ENCODE measurements around the gene SLC38A1. TPM values are rescaled to one million over a fixed set of nuclear protein-coding genes. Genes with fewer than 3 reads are reported as not detected.

SLC38A1 gene
- total and polyA plus RNA-seq, 10 donors = 26.9 to 142 (median 92.6) TPM

GRCh38 chr12:46303039-46303666, 34.3 kb upstream of the SLC38A1 start:
- Histone ChIP-seq H3K4me1 (peaks cover 7 to 30% (median 15%) of the 10 kb centered on the region in 6 donors), H3K4me3 (no peak overlapping the region), H3K27ac (no peak overlapping the region), H3K27me3 (replicated peaks in 1 of 7) (no peaks in the 10 kb centered on the region), H3K9me3 (peaks cover 0 to 24% (median 14%) of the 10 kb centered on the region in 8 donors), H3K36me3 (no peaks in the 10 kb centered on the region)
- WGBS, 5 donors = 80 to 97% (median 94%) methylated on average over 5 of the region's 5 CpGs
- intact Hi-C loops (cut with DNase I; ENCODE audit: low total_unique reads) = loop anchor here (10.0 kb wide), 2 partner anchors 148 to 178 kb away; no protein-coding TSS in a partner anchor
- no peak for DNase-seq
- TF ChIP-seq POLR2AphosphoS5 (IDR thresholded peaks at IDR 0.05) (no peak), CTCF (IDR thresholded peaks at IDR 0.05 in 8 of 11, conservative IDR thresholded peaks at IDR 0.05 in 3 of 11) (peak; percentile 34 to 82 (median 67))

GRCh38 chr12:46300910-46301309, 32.1 kb upstream of the SLC38A1 start:
- Histone ChIP-seq H3K27ac (no peak overlapping the region), H3K27me3 (replicated peaks in 1 of 7) (no peaks in the 10 kb centered on the region), H3K4me3 (no peak overlapping the region), H3K9me3 (peaks cover 0 to 9% (median 1%) of the 10 kb centered on the region in 8 donors), H3K36me3 (no peaks in the 10 kb centered on the region), H3K4me1 (peaks cover 7 to 30% (median 15%) of the 10 kb centered on the region in 6 donors)
- TF ChIP-seq POLR2A (IDR thresholded peaks at IDR 0.05) (no peak), POLR2AphosphoS5 (IDR thresholded peaks at IDR 0.05) (peak in 1 of 3 donors; percentile 71)
- DNase-seq = no peak
- WGBS, 5 donors = 18 to 37% (median 21%) methylated on average over 3 of the region's 3 CpGs
- intact Hi-C loops (cut with DNase I; ENCODE audit: low total_unique reads) = loop anchor here (10.0 kb wide), 2 partner anchors 146 to 176 kb away; no protein-coding TSS in a partner anchor

- TF ChIP-seq POLR2A (IDR thresholded peaks at IDR 0.05) (no peak), CTCF (IDR thresholded peaks at IDR 0.05 in 8 of 11, conservative IDR thresholded peaks at IDR 0.05 in 3 of 11) (no peak), POLR2AphosphoS5 (IDR thresholded peaks at IDR 0.05) (no peak)
- Histone ChIP-seq H3K4me1 (peaks cover 7 to 30% (median 15%) of the 10 kb centered on the region in 6 donors), H3K36me3 (no peaks in the 10 kb centered on the region), H3K27me3 (replicated peaks in 1 of 7) (no peaks in the 10 kb centered on the region), H3K27ac (no peak overlapping the region), H3K9me3 (no peaks in the 10 kb centered on the region), H3K4me3 (no peak overlapping the region)
- intact Hi-C loops (cut with DNase I; ENCODE audit: low total_unique reads) = loop anchor here (10.0 kb wide), 2 partner anchors 145 to 175 kb away; no protein-coding TSS in a partner anchor
- no peak for DNase-seq
These were observed 31.0 kb upstream of the SLC38A1 start for GRCh38 chr12:46299851-46300250.

GRCh38 chr12:46298261-46298660, 29.4 kb upstream of the SLC38A1 start:
- no peaks in the 10 kb centered on the region for H3K36me3 ChIP-seq
- whole genome bisulfite sequencing, 5 donors = 81 to 91% (median 84%) methylated on average over 2 of the region's 2 CpGs
- intact Hi-C loops (cut with DNase I; ENCODE audit: low total_unique reads) = no loop called here
- no peak for TF ChIP-seq POLR2A (IDR thresholded peaks at IDR 0.05)
- TF ChIP-seq POLR2AphosphoS5 (IDR thresholded peaks at IDR 0.05) = no peak
- no peak for TF ChIP-seq CTCF (IDR thresholded peaks at IDR 0.05 in 8 of 11, conservative IDR thresholded peaks at IDR 0.05 in 3 of 11)
- no peak overlapping the region for H3K27ac ChIP-seq
- DNase-seq = no peak
- H3K27me3 ChIP-seq (replicated peaks in 1 of 7) = no peaks in the 10 kb centered on the region
- no peak overlapping the region for H3K4me3 ChIP-seq
- no peaks in the 10 kb centered on the region for H3K9me3 ChIP-seq
- peaks cover 7 to 30% (median 15%) of the 10 kb centered on the region in 6 donors for H3K4me1 ChIP-seq
